ENCODE measurements around the gene GET4. TPM values are rescaled to one million over a fixed set of nuclear protein-coding genes. Genes with fewer than 3 reads are reported as not detected.

GET4 gene, protein sequence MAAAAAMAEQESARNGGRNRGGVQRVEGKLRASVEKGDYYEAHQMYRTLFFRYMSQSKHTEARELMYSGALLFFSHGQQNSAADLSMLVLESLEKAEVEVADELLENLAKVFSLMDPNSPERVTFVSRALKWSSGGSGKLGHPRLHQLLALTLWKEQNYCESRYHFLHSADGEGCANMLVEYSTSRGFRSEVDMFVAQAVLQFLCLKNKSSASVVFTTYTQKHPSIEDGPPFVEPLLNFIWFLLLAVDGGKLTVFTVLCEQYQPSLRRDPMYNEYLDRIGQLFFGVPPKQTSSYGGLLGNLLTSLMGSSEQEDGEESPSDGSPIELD
- 11.6 TPM for total RNA-seq
- 42.4 TPM for polyA plus RNA-seq

DNA sequence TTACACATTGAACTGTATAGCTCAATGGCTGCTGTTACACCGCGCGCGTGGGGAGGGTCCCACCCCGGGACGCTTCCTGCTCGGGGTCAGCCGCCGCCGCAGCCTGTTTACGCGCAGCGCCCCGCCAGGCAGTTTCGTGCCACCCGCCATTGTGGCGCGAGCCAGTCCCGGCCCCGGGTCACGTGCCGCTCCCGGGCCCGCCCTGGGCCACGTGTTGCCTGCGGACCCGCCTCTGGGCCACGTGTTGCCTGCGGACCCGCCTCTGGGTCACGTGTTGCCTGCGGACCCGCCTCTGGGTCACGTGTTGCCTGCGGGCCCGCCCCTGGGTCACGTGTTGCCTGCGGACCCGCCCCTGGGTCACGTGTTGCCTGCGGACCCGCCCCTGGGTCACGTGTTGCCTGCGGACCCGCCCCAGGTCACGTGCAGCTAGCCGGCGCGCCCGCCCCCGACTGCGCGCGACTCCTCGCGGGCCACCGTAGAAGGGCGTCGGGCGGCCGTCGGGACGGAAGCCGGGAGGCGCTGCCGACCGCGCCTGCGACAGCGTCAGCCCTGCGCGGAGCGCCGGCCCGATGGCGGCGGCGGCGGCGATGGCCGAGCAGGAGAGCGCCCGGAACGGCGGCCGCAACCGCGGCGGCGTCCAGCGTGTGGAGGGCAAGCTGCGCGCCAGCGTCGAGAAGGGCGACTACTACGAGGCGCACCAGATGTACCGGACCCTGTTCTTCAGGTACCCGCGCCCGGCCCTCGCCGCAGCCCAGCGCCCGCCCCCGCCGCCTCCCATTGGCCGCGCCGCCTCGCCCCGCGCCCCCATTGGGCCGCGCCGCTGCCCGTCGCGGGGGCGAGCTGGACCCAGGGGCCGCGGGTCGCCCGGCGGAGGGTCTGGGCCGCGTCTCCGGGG, at the start of gene GET4:
Gene GET4 (plus strand): TSS at position 478 of the 895 bp plus-strand sequence. CDS start 92 bp downstream, at position 570.
- DNase-seq (ENCODE audit: extremely low spot score) = peak; percentile 63
- H3K4me1 ChIP-seq (ENCODE audit: insufficient read depth) = no peaks in the 10 kb centered on the region
- peak within 1 kb of the TSS; percentile 87 for H3K27ac ChIP-seq (ENCODE audit: low read depth)
- H3K36me3 ChIP-seq (ENCODE audit: insufficient read depth) = no peaks in the 10 kb centered on the region
- under 1% methylated on average over 129 of the region's 129 CpGs for WGBS
- H3K4me3 ChIP-seq (ENCODE audit: low read depth, low read length) = peak within 1 kb of the TSS; percentile 64

DNA sequence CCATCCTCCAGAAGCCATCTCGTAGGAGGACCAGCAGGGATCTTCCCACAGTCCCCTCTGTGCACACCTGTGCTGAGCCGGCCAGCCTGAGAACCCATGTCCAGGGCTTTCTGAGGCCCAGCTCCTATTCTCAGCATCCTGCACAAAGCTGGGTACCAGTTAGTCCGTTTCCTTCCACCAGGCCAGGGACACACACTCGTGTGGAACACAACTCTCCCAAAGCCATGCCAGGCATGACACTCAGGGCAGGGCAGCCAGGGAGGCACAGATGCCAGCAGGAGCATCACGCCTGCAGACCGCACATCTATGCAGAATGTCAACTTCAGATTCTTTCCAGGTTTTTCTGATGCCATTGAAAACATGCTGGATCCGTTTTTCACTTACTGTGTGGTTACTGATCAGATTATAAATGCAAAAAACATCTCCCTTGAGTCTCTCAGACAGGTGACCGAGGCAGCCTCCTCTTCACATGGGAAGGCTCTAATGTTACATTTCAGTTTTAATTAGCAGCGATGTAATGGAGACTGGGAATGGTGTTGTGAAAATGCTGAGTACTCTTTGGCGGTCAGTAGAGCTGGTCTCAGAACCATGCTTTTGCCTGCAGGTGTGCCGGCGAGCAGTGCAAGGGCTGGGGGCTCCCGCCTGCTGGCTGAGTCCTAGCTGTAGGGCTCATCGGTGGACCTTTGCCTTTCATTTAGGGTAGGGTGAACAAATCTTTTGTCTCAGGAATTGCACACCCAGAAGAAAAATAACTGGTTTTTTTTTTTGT, 47.4 kb upstream of the GET4 start:
- Histone ChIP-seq H3K27ac (ENCODE audit: low read depth) (no peak overlapping the region), H3K4me1 (ENCODE audit: insufficient read depth) (peaks cover 5% of the 10 kb centered on the region), H3K4me3 (ENCODE audit: low read depth, low read length) (no peak overlapping the region), H3K36me3 (ENCODE audit: insufficient read depth) (no peaks in the 10 kb centered on the region)
- no peak for DNase-seq (ENCODE audit: extremely low spot score)
- WGBS = 86% methylated on average over 14 of the region's 14 CpGs

GRCh38 chr7:830069-830468, 46.3 kb upstream of the GET4 start:
- Histone ChIP-seq H3K27ac (ENCODE audit: low read depth) (no peak overlapping the region), H3K36me3 (ENCODE audit: insufficient read depth) (no peaks in the 10 kb centered on the region), H3K4me1 (ENCODE audit: insufficient read depth) (peaks cover 5% of the 10 kb centered on the region), H3K4me3 (ENCODE audit: low read depth, low read length) (no peak overlapping the region)
- DNase-seq (ENCODE audit: extremely low spot score) = no peak
- WGBS = 87% methylated on average over 12 of the region's 12 CpGs

GRCh38 chr7:831596-832166, 44.7 kb upstream of the GET4 start:
- Histone ChIP-seq H3K27ac (ENCODE audit: low read depth) (peak overlapping the region; percentile 79), H3K4me3 (ENCODE audit: low read depth, low read length) (peak overlapping the region; percentile 12), H3K4me1 (ENCODE audit: insufficient read depth) (peaks cover 5% of the 10 kb centered on the region), H3K36me3 (ENCODE audit: insufficient read depth) (no peaks in the 10 kb centered on the region)
- DNase-seq (ENCODE audit: extremely low spot score) = peak; percentile 78
- WGBS = 11% methylated on average over 7 of the region's 7 CpGs

DNA sequence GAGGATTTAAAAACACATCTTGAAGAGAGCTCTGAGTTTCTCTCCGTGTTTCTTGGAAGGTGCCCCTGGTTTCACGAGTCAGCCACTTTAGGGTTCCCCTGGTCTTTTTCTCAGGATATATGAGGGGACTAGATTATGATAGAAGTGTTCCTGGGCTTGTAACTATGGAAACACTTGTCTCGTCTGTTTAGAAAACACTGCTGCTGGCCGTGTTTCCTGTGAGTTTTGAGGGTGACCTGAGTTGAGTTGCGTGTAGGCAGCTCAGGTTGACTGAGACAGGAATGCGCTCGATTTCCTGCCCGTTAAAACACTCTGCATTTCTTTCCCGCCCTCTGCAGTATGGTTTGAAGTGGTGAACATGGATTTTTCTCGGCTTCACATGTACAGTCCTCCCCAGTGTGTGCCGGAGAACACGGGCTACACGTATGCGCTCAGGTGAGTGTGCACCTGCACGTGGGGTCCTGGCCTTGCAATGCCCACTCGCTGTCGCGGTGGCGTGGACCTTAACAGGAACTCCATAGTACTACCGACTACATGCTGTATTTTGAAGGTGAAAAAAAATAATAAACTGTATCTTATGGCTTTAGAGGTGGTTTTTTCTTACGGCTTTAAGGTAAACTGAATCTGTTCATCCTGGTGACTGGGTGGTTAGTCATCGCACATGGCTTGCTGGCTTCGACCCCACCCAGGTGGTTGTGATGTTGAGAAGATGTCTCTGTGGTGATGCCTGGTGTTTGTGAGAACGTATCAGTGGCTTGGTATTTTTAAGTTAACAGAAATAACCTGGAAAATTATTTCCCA, 44.0 kb upstream of the GET4 start, which contains the start of gene SUN1:
Gene SUN1 (plus strand): TSS at position 310 of the 801 bp plus-strand sequence. CDS start 49 bp downstream, at position 359.
- Histone ChIP-seq H3K27ac (ENCODE audit: low read depth) (peak within 1 kb of the TSS; percentile 79), H3K36me3 (ENCODE audit: insufficient read depth) (no peaks in the 10 kb centered on the region), H3K4me3 (ENCODE audit: low read depth, low read length) (peak within 1 kb of the TSS; percentile 12), H3K4me1 (ENCODE audit: insufficient read depth) (peaks cover 5% of the 10 kb centered on the region)
- DNase-seq (ENCODE audit: extremely low spot score) = peak; percentile 36
- WGBS = 51% methylated on average over 24 of the region's 24 CpGs

DNA sequence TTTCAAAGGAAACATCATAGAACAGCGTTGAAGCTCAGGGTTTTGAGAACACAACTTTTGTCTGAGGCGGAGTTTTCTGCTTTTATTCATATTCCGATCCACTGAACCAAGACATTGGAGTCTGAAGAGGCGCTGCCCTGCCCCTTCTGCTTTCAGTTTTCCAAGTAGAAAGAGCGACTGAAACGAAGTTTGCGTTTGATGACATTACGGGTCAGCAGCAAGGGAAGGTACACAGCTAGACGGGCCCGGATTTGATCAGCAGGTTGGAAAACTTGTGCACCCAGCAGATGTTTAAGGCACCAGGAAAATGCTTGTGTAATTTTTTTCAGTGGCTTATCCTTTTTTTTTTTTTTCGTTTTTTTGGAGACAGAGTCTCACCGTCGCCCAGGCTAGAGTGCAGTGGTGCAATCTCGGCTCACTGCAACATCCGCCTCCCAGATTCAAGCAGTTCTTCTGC, 43.4 kb upstream of the GET4 start:
- H3K4me3 ChIP-seq (ENCODE audit: low read depth, low read length) = no peak overlapping the region
- no peaks in the 10 kb centered on the region for H3K36me3 ChIP-seq (ENCODE audit: insufficient read depth)
- no peak for DNase-seq (ENCODE audit: extremely low spot score)
- 89% methylated on average over 15 of the region's 15 CpGs for WGBS
- H3K4me1 ChIP-seq (ENCODE audit: insufficient read depth) = peaks cover 5% of the 10 kb centered on the region
- no peak overlapping the region for H3K27ac ChIP-seq (ENCODE audit: low read depth)

DNA sequence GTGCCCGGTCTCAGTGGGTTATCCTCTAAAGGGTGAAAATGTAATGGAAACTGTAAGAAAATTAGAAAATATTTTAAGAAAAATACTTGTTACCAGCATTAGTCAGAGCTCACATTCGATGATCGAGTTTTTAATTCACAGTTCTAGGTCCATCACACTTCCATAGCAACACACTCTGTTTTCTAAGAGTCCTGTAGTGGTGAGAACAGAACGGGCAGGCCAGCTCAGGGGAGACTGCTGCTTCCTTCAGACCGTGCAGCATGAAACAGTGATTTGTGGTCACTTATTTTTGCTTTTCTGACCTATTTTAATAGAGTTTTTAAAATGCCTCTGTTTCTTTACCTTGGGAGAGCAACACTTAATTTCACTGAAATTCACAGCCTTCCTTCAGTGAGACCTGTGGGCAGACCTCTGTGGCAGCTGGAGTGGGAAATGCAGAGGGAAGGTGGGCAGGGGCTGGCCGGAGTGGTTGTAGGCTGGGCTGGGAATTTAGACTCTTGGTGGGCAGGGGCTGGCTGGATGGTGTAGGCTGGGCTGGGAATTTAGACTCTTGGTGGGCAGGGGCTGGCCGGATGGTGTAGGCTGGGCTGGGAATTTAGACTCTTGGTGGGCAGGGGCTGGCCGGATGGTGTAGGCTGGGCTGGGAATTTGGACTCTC, 42.6 kb upstream of the GET4 start:
- no peak for DNase-seq (ENCODE audit: extremely low spot score)
- H3K4me1 ChIP-seq (ENCODE audit: insufficient read depth) = peaks cover 5% of the 10 kb centered on the region
- H3K36me3 ChIP-seq (ENCODE audit: insufficient read depth) = no peaks in the 10 kb centered on the region
- no peak overlapping the region for H3K4me3 ChIP-seq (ENCODE audit: low read depth, low read length)
- no peak overlapping the region for H3K27ac ChIP-seq (ENCODE audit: low read depth)
- 86% methylated on average over 8 of the region's 8 CpGs for WGBS

GRCh38 chr7:834277-834676, 42.1 kb upstream of the GET4 start:
- peaks cover 5% of the 10 kb centered on the region for H3K4me1 ChIP-seq (ENCODE audit: insufficient read depth)
- 93% methylated on average over 12 of the region's 12 CpGs for WGBS

DNA sequence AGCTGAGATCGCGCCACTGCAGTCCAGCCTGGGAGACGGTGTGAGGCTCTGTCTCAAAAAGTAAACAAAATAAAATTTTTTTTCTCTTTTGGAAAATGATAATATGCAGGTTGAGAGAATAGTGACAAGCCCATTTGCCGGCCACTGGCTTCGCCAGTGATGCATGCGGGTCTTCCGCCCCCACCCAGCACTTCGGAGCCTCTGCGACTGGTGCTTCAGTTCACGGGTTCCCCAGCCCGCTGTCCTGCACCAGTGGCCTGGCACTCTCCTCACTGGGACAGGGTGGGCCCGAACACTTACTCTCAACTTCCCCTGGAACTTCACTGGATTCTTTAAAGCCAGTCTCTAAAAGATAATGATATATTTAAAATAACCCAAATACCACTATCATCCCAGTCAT, 41.3 kb upstream of the GET4 start:
- Histone ChIP-seq H3K27ac (ENCODE audit: low read depth) (no peak overlapping the region), H3K4me1 (ENCODE audit: insufficient read depth) (peaks cover 5% of the 10 kb centered on the region), H3K4me3 (ENCODE audit: low read depth, low read length) (no peak overlapping the region), H3K36me3 (ENCODE audit: insufficient read depth) (peaks cover 1% of the 10 kb centered on the region)
- no peak for DNase-seq (ENCODE audit: extremely low spot score)
- WGBS = 92% methylated on average over 12 of the region's 12 CpGs

More at GRCh38 chr7:834277-834676, 42.1 kb upstream of the GET4 start:
- no peak for DNase-seq (ENCODE audit: extremely low spot score)
- no peaks in the 10 kb centered on the region for H3K36me3 ChIP-seq (ENCODE audit: insufficient read depth)
- no peak overlapping the region for H3K27ac ChIP-seq (ENCODE audit: low read depth)
- H3K4me3 ChIP-seq (ENCODE audit: low read depth, low read length) = no peak overlapping the region

- WGBS = 81% methylated on average over 27 of the region's 27 CpGs
Measured at GRCh38 chr7:835485-836401, 40.6 kb upstream of the GET4 start.

DNA sequence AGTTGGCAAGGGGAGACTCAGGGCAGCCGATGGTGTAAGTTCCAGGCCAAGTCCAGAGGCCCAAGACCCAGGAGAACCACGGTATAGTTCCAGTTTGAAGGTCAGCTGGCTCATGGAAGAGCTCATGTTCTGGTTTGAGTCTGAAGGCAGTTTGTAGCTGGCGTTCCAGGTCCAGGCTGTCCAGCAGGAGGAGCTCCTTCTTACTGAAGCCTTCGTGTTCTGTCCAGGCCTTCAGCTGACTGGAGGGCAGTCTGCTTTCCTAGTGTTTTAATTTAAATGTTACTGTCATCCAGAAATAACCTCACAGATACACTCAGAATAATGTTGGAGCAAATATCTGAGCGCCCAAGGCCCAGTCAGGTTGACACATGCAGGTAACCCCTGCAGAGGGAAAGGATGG, 39.9 kb upstream of the GET4 start:
- H3K4me1 ChIP-seq (ENCODE audit: insufficient read depth) = no peaks in the 10 kb centered on the region
- DNase-seq (ENCODE audit: extremely low spot score) = no peak
- 75% methylated on average over 5 of the region's 5 CpGs for WGBS
- H3K4me3 ChIP-seq (ENCODE audit: low read depth, low read length) = no peak overlapping the region
- H3K27ac ChIP-seq (ENCODE audit: low read depth) = no peak overlapping the region
- peaks cover 6% of the 10 kb centered on the region for H3K36me3 ChIP-seq (ENCODE audit: insufficient read depth)

More at GRCh38 chr7:835485-836401, 40.6 kb upstream of the GET4 start:
- Histone ChIP-seq H3K27ac (ENCODE audit: low read depth) (peak overlapping the region; percentile 12), H3K4me1 (ENCODE audit: insufficient read depth) (peaks cover under 1% of the 10 kb centered on the region), H3K4me3 (ENCODE audit: low read depth, low read length) (no peak overlapping the region), H3K36me3 (ENCODE audit: insufficient read depth) (peaks cover 6% of the 10 kb centered on the region)
- DNase-seq (ENCODE audit: extremely low spot score) = no peak
